Mesothelial cell of epicardium (in vitro differentiated cells): Measurements from ENCODE around the gene NSFL1C. TPM values are rescaled to one million over a fixed set of nuclear protein-coding genes. Genes with fewer than 3 reads are reported as not detected.
"Not testable (repeated sequence)": the region's sequence is repeated elsewhere in the genome, so short reads cannot be mapped to it uniquely, and the experiment has no call there.

Experiments used
- DNase-seq, 2 experiments: peaks; one replicate each; pipeline ENCODE4 v3.0.0; 2021; ENCODE audit warnings: low spot score in 2 of 2; ENCODE audit not compliant: unreplicated experiment in 2 of 2
- H3K27ac Mint-ChIP-seq: 2 replicates; pipeline ENCODE4 v1.8.0; 2021; ENCODE audit warnings: mixed read lengths
- H3K27me3 Mint-ChIP-seq: 2 replicates; pipeline ENCODE4 v1.8.0; 2021; ENCODE audit warnings: low read depth, mixed read lengths
- H3K36me3 Mint-ChIP-seq: 2 replicates; pipeline ENCODE4 v1.8.0; 2021; ENCODE audit warnings: mixed read lengths
- H3K4me1 Mint-ChIP-seq: 2 replicates; pipeline ENCODE4 v1.8.0; 2021; ENCODE audit warnings: mixed read lengths
- H3K4me3 Mint-ChIP-seq: 2 replicates; pipeline ENCODE4 v1.8.0; 2021; ENCODE audit warnings: mild to moderate bottlenecking, moderate library complexity, mixed read lengths
- H3K9me3 Mint-ChIP-seq: 2 replicates; pipeline ENCODE4 v1.8.0; 2021; ENCODE audit warnings: mixed read lengths
- total RNA-seq: library from RNA; stranded (reverse); gene quantifications from 3 replicates; pipeline ENCODE4 v1.2.1, GENCODE V29; 2021
- TF ChIP-seq, protein P1 (sequence below): fragments of 200-600 bp; sonication (generic); IDR thresholded peaks from one replicate; pipeline ENCODE4 v1.5.0; 2021; ENCODE audit warnings: antibody characterized with exemption; ENCODE audit not compliant: unreplicated experiment

The NSFL1C gene
- total RNA-seq, 1 donor from 2014 or later: 74.8 TPM

DNA sequence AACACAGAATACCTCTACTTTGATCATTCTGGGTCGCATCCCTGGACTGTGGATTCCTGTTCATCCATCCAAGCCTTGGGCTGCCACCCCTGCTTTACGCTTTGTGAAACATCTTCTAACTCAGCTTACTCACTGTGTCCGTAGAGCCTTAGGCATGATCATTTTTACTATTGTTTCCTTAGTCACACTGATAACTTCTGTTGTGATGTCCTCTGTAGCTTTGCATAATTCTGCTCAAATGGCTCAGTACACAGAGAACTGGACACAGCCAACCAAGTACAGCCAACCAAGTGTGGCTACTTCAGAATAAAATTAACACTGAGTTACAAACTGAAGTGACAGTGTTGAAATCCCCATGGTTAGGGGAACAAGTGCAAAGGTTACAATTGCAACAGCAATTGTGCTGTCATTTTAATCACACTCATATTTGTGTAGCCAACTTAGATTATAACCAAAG, 65.2 kb downstream of the NSFL1C start:
- TF ChIP-seq, protein P1, sequence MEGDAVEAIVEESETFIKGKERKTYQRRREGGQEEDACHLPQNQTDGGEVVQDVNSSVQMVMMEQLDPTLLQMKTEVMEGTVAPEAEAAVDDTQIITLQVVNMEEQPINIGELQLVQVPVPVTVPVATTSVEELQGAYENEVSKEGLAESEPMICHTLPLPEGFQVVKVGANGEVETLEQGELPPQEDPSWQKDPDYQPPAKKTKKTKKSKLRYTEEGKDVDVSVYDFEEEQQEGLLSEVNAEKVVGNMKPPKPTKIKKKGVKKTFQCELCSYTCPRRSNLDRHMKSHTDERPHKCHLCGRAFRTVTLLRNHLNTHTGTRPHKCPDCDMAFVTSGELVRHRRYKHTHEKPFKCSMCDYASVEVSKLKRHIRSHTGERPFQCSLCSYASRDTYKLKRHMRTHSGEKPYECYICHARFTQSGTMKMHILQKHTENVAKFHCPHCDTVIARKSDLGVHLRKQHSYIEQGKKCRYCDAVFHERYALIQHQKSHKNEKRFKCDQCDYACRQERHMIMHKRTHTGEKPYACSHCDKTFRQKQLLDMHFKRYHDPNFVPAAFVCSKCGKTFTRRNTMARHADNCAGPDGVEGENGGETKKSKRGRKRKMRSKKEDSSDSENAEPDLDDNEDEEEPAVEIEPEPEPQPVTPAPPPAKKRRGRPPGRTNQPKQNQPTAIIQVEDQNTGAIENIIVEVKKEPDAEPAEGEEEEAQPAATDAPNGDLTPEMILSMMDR: no peak
- Mint-ChIP-seq H3K4me3 (no peak overlapping the region), H3K36me3 (no peaks in the 10 kb centered on the region), H3K27ac (no peak overlapping the region), H3K27me3 (peaks cover 33% of the 10 kb centered on the region), H3K4me1 (peaks cover 12% of the 10 kb centered on the region), H3K9me3 (no peaks in the 10 kb centered on the region)
- DNase-seq: no peak

DNA sequence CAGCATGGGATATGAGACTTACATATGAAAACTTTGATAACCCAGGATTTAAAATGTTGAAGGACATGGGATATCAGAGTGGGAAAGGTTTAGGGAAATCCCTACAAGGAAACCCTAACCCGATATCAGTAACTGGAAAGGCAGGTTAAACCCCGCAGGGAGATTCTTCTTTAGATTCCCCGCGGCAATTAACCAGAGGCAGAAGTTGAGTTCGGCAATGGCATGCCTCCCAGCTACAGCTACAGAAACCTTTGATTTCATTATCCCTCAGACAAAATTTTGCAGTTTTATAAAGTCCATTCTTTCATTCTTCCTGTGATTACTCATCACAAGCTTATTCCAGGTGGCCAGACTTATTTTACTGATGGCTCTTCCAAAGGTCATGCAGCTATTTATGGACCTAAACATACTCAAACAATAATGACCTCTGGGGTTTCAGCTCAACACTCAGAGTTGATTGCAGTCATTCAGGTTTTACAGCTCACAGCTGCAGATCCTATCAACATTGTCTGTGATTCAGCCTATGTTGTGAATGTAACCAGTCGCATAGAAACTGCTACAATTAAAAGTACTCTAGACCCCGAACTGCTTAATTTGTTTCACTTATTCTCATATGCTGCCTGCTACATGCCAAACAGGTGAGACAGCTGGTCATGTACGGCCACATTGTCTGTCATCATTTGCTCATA, 66.8 kb downstream of the NSFL1C start:
- DNase-seq, H3K9me3 Mint-ChIP-seq, H3K4me3 Mint-ChIP-seq, H3K27ac Mint-ChIP-seq, H3K36me3 Mint-ChIP-seq: not testable (repeated sequence)
- H3K27me3 Mint-ChIP-seq: peaks cover 44% of the 10 kb centered on the region
- peaks cover 12% of the 10 kb centered on the region for H3K4me1 Mint-ChIP-seq

DNA sequence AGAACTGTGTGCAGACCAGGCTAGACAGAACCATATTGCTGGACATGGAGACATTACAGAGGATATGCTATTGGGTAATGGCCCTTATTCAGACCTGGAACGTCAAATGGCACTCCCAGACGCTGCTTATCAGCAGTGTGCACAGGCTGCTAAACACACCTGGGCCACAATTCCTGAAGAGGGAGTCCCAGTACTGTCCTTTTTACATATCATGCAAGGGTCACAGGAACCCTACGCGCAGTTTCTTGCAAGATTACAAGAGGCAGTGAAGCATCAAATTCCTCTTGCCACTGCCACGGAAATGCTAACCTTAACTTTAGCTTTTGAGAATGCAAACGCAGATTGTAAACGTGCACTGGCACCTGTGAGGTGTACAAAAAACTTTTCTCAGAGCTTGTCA, 68.5 kb downstream of the NSFL1C start:
- not testable (repeated sequence) for H3K4me3 Mint-ChIP-seq, H3K9me3 Mint-ChIP-seq, H3K36me3 Mint-ChIP-seq, H3K27ac Mint-ChIP-seq, DNase-seq
- Mint-ChIP-seq H3K4me1 (peaks cover 17% of the 10 kb centered on the region), H3K27me3 (peaks cover 50% of the 10 kb centered on the region)

DNA sequence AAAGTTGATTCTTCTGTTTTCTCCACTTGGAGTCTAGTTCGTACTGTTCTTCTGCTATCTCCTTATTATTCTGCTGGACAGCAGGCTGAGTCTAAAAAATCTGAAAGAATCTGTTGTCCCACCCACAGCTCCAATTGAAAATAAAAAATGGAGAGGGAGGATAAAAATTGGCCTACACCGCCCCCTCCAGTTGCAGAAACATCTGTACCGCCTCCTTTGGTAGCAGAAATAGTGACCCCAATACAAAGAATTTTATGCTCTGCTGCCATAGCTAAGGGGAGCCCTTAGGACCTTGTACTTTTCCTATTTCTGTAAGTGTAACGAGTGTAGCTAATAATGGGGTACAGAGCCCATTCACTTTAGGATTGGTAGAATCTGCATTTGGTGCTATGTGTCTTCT, 68.9 kb downstream of the NSFL1C start:
- Mint-ChIP-seq H3K4me3 (no peak overlapping the region), H3K9me3 (no peaks in the 10 kb centered on the region), H3K27me3 (peaks cover 50% of the 10 kb centered on the region), H3K4me1 (peaks cover 19% of the 10 kb centered on the region), H3K27ac (no peak overlapping the region), H3K36me3 (no peaks in the 10 kb centered on the region)
- TF ChIP-seq, protein P1: no peak
- no peak for DNase-seq

DNA sequence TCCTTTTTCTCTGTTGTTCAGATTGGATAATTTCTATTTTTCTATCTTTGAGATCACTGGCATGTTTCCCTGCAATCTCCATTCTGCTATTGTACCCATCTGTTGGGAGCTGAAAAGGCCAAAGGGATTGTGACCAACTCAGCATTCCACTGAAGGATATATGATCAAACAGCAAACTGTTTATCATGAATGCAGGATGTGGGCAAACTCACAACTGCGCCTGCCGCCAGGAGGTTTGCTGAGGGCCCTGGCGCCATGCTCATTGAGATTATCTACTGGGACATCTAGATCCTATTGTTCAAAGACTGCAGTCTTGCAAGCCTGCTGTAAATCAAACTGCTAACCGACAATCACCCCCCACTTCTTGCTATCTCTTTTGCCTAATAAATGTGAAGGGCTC, 69.9 kb downstream of the NSFL1C start:
- Mint-ChIP-seq H3K27ac (no peak overlapping the region), H3K27me3 (peaks cover 50% of the 10 kb centered on the region), H3K4me1 (peaks cover 26% of the 10 kb centered on the region), H3K4me3 (no peak overlapping the region), H3K9me3 (no peaks in the 10 kb centered on the region), H3K36me3 (no peaks in the 10 kb centered on the region)
- DNase-seq: no peak
- TF ChIP-seq, protein P1: no peak

DNA sequence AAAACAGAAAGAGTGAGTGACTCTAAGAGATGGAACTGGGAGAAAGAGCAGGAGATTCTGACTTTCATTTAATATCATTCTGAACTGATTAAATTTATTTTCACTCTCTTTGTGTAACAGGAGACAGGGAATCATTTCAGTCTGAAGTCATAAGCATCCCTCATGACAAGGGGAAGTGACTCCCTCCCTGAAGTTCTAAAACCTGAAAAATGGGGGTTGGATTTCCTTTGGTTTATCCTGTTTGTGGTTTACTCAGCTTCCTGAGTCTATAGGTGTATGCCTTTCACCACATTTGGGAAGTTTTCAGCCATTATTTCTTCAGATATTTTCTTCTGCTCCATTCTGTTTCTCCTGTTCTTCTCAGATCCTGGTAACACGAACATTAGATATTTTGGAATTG, 70.4 kb downstream of the NSFL1C start:
- Mint-ChIP-seq H3K4me1 (peaks cover 29% of the 10 kb centered on the region), H3K27ac (no peak overlapping the region), H3K27me3 (peaks cover 50% of the 10 kb centered on the region), H3K4me3 (no peak overlapping the region), H3K9me3 (no peaks in the 10 kb centered on the region), H3K36me3 (no peaks in the 10 kb centered on the region)
- DNase-seq: no peak
- TF ChIP-seq, protein P1: no peak
